Tibial nerve (tissue), 3 donors: Measurements from ENCODE around the gene TIAM1.

ENCODE experiments used
- CTCF ChIP-seq, 5 experiments: fragments of 200-600 bp in 3 of 5; fragments of 450-650 bp in 2 of 5; sonication (generic) in 3 of 5; IDR thresholded peaks; one replicate each; pipeline ENCODE4 v1.5.1; 2016 to 2019; ENCODE audit warnings: antibody characterized with exemption in 5 of 5, mild to moderate bottlenecking in 3 of 5, moderate library complexity in 2 of 5
- POLR2A ChIP-seq, 2 donors: fragments of 450-650 bp; IDR thresholded peaks; one replicate each; pipeline ENCODE4 v1.6.1; 2017; ENCODE audit warnings: antibody characterized with exemption in 2 of 2, mild to moderate bottlenecking in 2 of 2, moderate library complexity in 2 of 2

- TF ChIP-seq CTCF (IDR thresholded peaks at IDR 0.05): no peak
- no peak for TF ChIP-seq POLR2A (IDR thresholded peaks at IDR 0.05)
Measured at GRCh38 chr21:31255036-31255435, 89.0 kb downstream of the TIAM1 start.
